Trophoblast cell (in vitro differentiated cells and primary cell): ENCODE measurements around the gene BAZ2A.

ENCODE experiments used
- DNase-seq, 2 donors: peaks; one replicate each; pipeline ENCODE4 v3.0.0-alpha.2; 2016
- H2AFZ ChIP-seq: 2 replicates; pipeline ENCODE4 v1.6.1; 2013; ENCODE audit warnings: low read length, moderate library complexity, mild to moderate bottlenecking; ENCODE audit not compliant: insufficient read depth, poor library complexity
- H2AK5ac ChIP-seq: 2 replicates; pipeline ENCODE4 v1.6.1; 2013; ENCODE audit warnings: mild to moderate bottlenecking, low read length
- H2BK120ac ChIP-seq: 2 replicates; pipeline ENCODE4 v1.6.1; 2013; ENCODE audit warnings: low read length, mild to moderate bottlenecking, moderate library complexity; ENCODE audit not compliant: insufficient read depth, poor library complexity
- H2BK12ac ChIP-seq: 2 replicates; pipeline ENCODE4 v1.6.1; 2013; ENCODE audit warnings: mild to moderate bottlenecking, low read length, moderate library complexity
- H2BK5ac ChIP-seq: 2 replicates; pipeline ENCODE4 v1.6.1; 2013; ENCODE audit warnings: low read length, low read depth, moderate library complexity, mild to moderate bottlenecking; ENCODE audit not compliant: poor library complexity
- H3K14ac ChIP-seq: 2 replicates; pipeline ENCODE4 v1.6.1; 2013; ENCODE audit warnings: mild to moderate bottlenecking, low read length
- H3K18ac ChIP-seq: 2 replicates; pipeline ENCODE4 v1.6.1; 2013; ENCODE audit warnings: mild to moderate bottlenecking, low read length
- H3K23ac ChIP-seq: 2 replicates; pipeline ENCODE4 v1.6.1; 2013; ENCODE audit warnings: low read length
- H3K27ac ChIP-seq: 2 replicates; pipeline ENCODE4 v1.5.1; 2013; ENCODE audit warnings: low read depth, mild to moderate bottlenecking, inconsistent platforms, low read length, moderate library complexity
- H3K27me3 ChIP-seq: 2 replicates; pipeline ENCODE4 v1.6.1; 2013; ENCODE audit warnings: inconsistent platforms, mild to moderate bottlenecking, low read length, moderate library complexity; ENCODE audit not compliant: insufficient read depth
- H3K36me3 ChIP-seq, 2 experiments: 1 replicate in 1 of 2; 2 replicates in 1 of 2; pipeline ENCODE4 v1.6.1; 2013; ENCODE audit warnings: low read length in 2 of 2, mild to moderate bottlenecking in 2 of 2, moderate library complexity in 1 of 2; ENCODE audit not compliant: insufficient read depth in 2 of 2, control insufficient read depth in 1 of 2
- H3K4ac ChIP-seq: 2 replicates; pipeline ENCODE4 v1.6.1; 2013; ENCODE audit warnings: low read depth, mild to moderate bottlenecking, low read length, moderate library complexity
- H3K4me1 ChIP-seq, 2 experiments: 1 replicate in 1 of 2; 2 replicates in 1 of 2; pipeline ENCODE4 v1.6.1; 2013; ENCODE audit warnings: low read length in 2 of 2, mild to moderate bottlenecking in 2 of 2, moderate library complexity in 1 of 2; ENCODE audit not compliant: insufficient read depth in 2 of 2, control insufficient read depth in 1 of 2
- H3K4me2 ChIP-seq: 2 replicates; pipeline ENCODE4 v1.6.1; 2013; ENCODE audit warnings: inconsistent platforms, mild to moderate bottlenecking, low read length, moderate library complexity
- H3K4me3 ChIP-seq: 2 replicates; pipeline ENCODE4 v1.5.1; 2013; ENCODE audit warnings: mild to moderate bottlenecking, low read depth, low read length, inconsistent platforms
- H3K79me1 ChIP-seq: one replicate; pipeline ENCODE4 v1.6.1; 2013; ENCODE audit warnings: low read length
- H3K79me2 ChIP-seq: 2 replicates; pipeline ENCODE4 v1.6.1; 2013; ENCODE audit warnings: low read length, mild to moderate bottlenecking; ENCODE audit not compliant: control insufficient read depth, insufficient read depth, poor library complexity
- H3K9ac ChIP-seq: 2 replicates; pipeline ENCODE4 v1.6.1; 2013; ENCODE audit warnings: mild to moderate bottlenecking, low read length
- H3K9me3 ChIP-seq: 2 replicates; pipeline ENCODE4 v1.6.1; 2013; ENCODE audit warnings: low read depth, mild to moderate bottlenecking, control low read depth, inconsistent platforms, low read length; ENCODE audit not compliant: insufficient read depth
- H4K12ac ChIP-seq: 2 replicates; pipeline ENCODE4 v1.6.1; 2013; ENCODE audit warnings: low read depth, mild to moderate bottlenecking, low read length, moderate library complexity
- H4K8ac ChIP-seq: 2 replicates; pipeline ENCODE4 v1.6.1; 2013; ENCODE audit warnings: low read depth, mild to moderate bottlenecking, low read length, moderate library complexity
- H4K91ac ChIP-seq: one replicate; pipeline ENCODE4 v1.6.1; 2013; ENCODE audit warnings: low read depth, mild to moderate bottlenecking, low read length, moderate library complexity
- WGBS: extraction: QIAGEN DNeasy Blood & Tissue Kit; methylation state at CpG from one replicate; pipeline ENCODE4 v1.1.7; 2013; ENCODE audit warnings: missing lambda C conversion rate; ENCODE audit not compliant: insufficient read length, insufficient coverage; ENCODE audit errors: extremely low coverage; 5-methylcytosine and 5-hydroxymethylcytosine counted together

The BAZ2A gene

DNA sequence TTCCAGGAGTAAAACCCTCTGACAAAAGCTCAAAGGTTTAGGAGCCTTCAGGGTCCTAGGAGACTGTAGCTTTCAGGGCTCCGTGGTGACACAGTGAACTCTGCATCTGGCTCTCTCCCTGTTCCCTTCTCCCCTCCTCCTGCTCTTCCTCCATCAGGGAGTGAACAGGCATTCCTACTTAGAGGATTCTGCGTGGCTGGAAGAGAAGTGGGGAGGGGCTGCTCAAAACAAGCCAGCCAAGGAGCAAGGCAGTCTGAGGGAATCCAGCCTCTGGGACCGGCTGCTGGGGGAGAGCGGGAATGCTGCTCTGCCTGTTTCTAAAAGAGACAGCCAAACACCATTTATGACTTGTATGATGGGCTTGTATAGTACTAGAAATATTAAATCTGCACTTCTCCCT lies 59.0 kb downstream of the BAZ2A start:
- H3K4me2 ChIP-seq: peak overlapping the region; percentile 50
- no peak overlapping the region for H4K91ac ChIP-seq
- H2AFZ ChIP-seq: no peak overlapping the region
- H2AK5ac ChIP-seq: no peak overlapping the region
- peaks cover 9% of the 10 kb centered on the region for H3K79me1 ChIP-seq
- H3K18ac ChIP-seq: no peak overlapping the region
- H3K9ac ChIP-seq: no peak overlapping the region
- H3K4me1 ChIP-seq: peaks cover 10 to 11% of the 10 kb centered on the region in 2 experiments
- no peaks in the 10 kb centered on the region for H3K27me3 ChIP-seq
- no CpG with 5 or more reads among the region's 4 CpGs for WGBS
- no peak overlapping the region for H3K4me3 ChIP-seq
- H2BK12ac ChIP-seq: no peak overlapping the region
- no peaks in the 10 kb centered on the region for H3K79me2 ChIP-seq
- DNase-seq: peak; percentile 91 to 93
- no peak overlapping the region for H4K8ac ChIP-seq
- peak overlapping the region; percentile 78 for H3K27ac ChIP-seq
- H3K14ac ChIP-seq: peak overlapping the region; percentile 73
- no peaks in the 10 kb centered on the region for H3K9me3 ChIP-seq
- H2BK120ac ChIP-seq: no peak overlapping the region
- peaks cover 16 to 22% of the 10 kb centered on the region in 2 experiments for H3K36me3 ChIP-seq
- H2BK5ac ChIP-seq: peak overlapping the region; percentile 72
- no peak overlapping the region for H3K4ac ChIP-seq
- no peak overlapping the region for H4K12ac ChIP-seq
- no peak overlapping the region for H3K23ac ChIP-seq

DNA sequence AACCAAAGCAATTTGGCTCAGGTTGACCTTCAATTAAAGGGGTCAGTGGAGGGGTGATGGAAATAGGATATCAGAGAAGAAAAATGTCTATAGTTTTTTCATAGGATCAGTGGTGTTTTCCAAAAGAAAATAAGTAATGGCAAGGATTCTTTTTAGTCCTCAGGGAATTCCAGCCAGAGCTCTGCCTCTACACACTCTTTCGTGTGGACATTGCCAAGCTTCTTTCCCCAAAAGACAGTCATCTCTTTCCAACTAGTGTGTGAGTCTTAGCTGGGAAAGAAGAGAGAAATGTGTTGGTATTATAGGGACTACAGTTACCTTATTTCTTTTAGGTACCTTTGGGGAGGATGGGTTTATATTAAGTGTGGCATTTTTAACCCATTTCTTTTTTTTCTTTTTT lies 62.0 kb downstream of the BAZ2A start:
- Histone ChIP-seq H4K8ac (no peak overlapping the region), H2AFZ (no peak overlapping the region), H3K27ac (no peak overlapping the region), H2BK12ac (no peak overlapping the region), H3K18ac (no peak overlapping the region), H3K36me3 (peaks cover 7 to 22% of the 10 kb centered on the region in 2 experiments), H3K9ac (no peak overlapping the region), H3K4me3 (no peak overlapping the region), H3K14ac (no peak overlapping the region), H3K79me2 (no peaks in the 10 kb centered on the region), H3K4me2 (no peak overlapping the region), H2BK120ac (no peak overlapping the region), H3K9me3 (no peaks in the 10 kb centered on the region), H2BK5ac (no peak overlapping the region), H4K91ac (no peak overlapping the region), H3K4me1 (peaks cover 13 to 17% of the 10 kb centered on the region in 2 experiments), H3K79me1 (peaks cover 12% of the 10 kb centered on the region), H3K4ac (no peak overlapping the region), H3K27me3 (no peaks in the 10 kb centered on the region), H3K23ac (no peak overlapping the region), H4K12ac (no peak overlapping the region), H2AK5ac (no peak overlapping the region)
- no CpG with 5 or more reads among the region's 1 CpG for WGBS
- DNase-seq: no peak

GRCh38 chr12:56565510-56566101 lies 64.5 kb downstream of the BAZ2A start:
- Histone ChIP-seq H3K36me3 (peaks cover 5 to 18% of the 10 kb centered on the region in 2 experiments), H2BK5ac (no peak overlapping the region), H3K4me2 (no peak overlapping the region), H4K91ac (peak overlapping the region; percentile 2), H3K18ac (peak overlapping the region; percentile 59), H3K9me3 (no peaks in the 10 kb centered on the region), H3K9ac (no peak overlapping the region), H2AFZ (no peak overlapping the region), H3K27me3 (no peaks in the 10 kb centered on the region), H3K14ac (peak overlapping the region; percentile 38), H3K79me1 (peaks cover 8% of the 10 kb centered on the region), H3K79me2 (no peaks in the 10 kb centered on the region), H2BK120ac (no peak overlapping the region), H2BK12ac (peak overlapping the region; percentile 46), H3K27ac (peak overlapping the region; percentile 5), H3K4me3 (no peak overlapping the region), H3K23ac (no peak overlapping the region), H4K12ac (peak overlapping the region; percentile 64), H4K8ac (peak overlapping the region; percentile 81), H3K4me1 (peaks cover 13 to 15% of the 10 kb centered on the region in 2 experiments), H2AK5ac (peak overlapping the region; percentile 64), H3K4ac (peak overlapping the region; percentile 17)
- peak; percentile 47 to 59 for DNase-seq
- no CpG with 5 or more reads among the region's 6 CpGs for WGBS

DNA sequence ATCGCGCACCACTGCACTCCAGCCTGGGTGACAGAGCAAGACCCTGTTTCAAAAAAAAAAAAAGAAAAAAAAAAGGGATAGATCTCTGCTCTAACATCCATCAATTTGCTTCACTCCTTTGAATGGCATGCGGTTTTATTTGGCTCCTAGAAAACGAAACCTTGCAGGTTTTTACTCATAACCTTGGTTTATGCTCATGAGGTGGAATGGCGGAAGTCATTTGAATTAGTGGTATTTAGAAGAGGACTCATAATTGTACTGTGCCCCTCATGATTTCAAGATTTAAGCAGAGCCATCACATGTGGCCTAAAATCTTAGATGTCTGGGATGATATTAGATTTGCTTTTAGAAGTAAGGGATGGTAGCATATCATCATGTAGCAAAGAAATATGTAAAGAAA lies 79.1 kb downstream of the BAZ2A start:
- H4K12ac ChIP-seq: no peak overlapping the region
- H3K9ac ChIP-seq: no peak overlapping the region
- H3K4me3 ChIP-seq: no peak overlapping the region
- no peak overlapping the region for H4K8ac ChIP-seq
- WGBS: no CpG with 5 or more reads among the region's 5 CpGs
- H2AK5ac ChIP-seq: no peak overlapping the region
- peaks cover 3 to 5% of the 10 kb centered on the region in 2 experiments for H3K36me3 ChIP-seq
- no peak overlapping the region for H3K4ac ChIP-seq
- no peak for DNase-seq
- H2BK5ac ChIP-seq: no peak overlapping the region
- no peak overlapping the region for H3K27ac ChIP-seq
- no peak overlapping the region for H3K18ac ChIP-seq
- no peak overlapping the region for H2BK12ac ChIP-seq
- no peaks in the 10 kb centered on the region for H3K79me2 ChIP-seq
- no peaks in the 10 kb centered on the region for H3K4me1 ChIP-seq
- no peak overlapping the region for H4K91ac ChIP-seq
- no peak overlapping the region for H2BK120ac ChIP-seq
- no peak overlapping the region for H2AFZ ChIP-seq
- H3K79me1 ChIP-seq: no peaks in the 10 kb centered on the region
- no peaks in the 10 kb centered on the region for H3K9me3 ChIP-seq
- H3K4me2 ChIP-seq: no peak overlapping the region
- no peak overlapping the region for H3K23ac ChIP-seq
- H3K14ac ChIP-seq: no peak overlapping the region
- no peaks in the 10 kb centered on the region for H3K27me3 ChIP-seq
